Stimulated activated CD4-positive, alpha-beta T cell treated with anti-CD3 and anti-CD28 coated beads, Interleukin-4, amount 100 ng/mL, for 4 hours (primary cell): ENCODE measurements around the gene MAP3K4.

Source experiments
- DNase-seq, 2 experiments: peaks; one replicate each; pipeline ENCODE4 v3.0.0-alpha.2; 2020

MAP3K4 gene

GRCh38 chr6:161041274-161041673, 49.7 kb downstream of the MAP3K4 start:
- DNase-seq = no peak

- no peak for DNase-seq
Observed at GRCh38 chr6:161044335-161044734, 52.8 kb downstream of the MAP3K4 start.

- no peak for DNase-seq
Observed at GRCh38 chr6:161048641-161049040, 57.1 kb downstream of the MAP3K4 start.

- no peak for DNase-seq
Observed at GRCh38 chr6:161050134-161050765, 58.7 kb downstream of the MAP3K4 start.

GRCh38 chr6:161053103-161053502, 61.5 kb downstream of the MAP3K4 start:
- DNase-seq = no peak

GRCh38 chr6:161054876-161055275, 63.3 kb downstream of the MAP3K4 start:
- DNase-seq = no peak

GRCh38 chr6:161056451-161056850, 64.9 kb downstream of the MAP3K4 start:
- DNase-seq = no peak

- no peak for DNase-seq
Observed at GRCh38 chr6:161057103-161058091, 65.8 kb downstream of the MAP3K4 start.

GRCh38 chr6:161058741-161059140, 67.2 kb downstream of the MAP3K4 start:
- no peak for DNase-seq

GRCh38 chr6:161061576-161061975, 70.0 kb downstream of the MAP3K4 start:
- no peak for DNase-seq

- no peak for DNase-seq
Observed at GRCh38 chr6:161064915-161065314, 73.3 kb downstream of the MAP3K4 start.

GRCh38 chr6:161066511-161066910, 74.9 kb downstream of the MAP3K4 start:
- DNase-seq = no peak

GRCh38 chr6:161067749-161068148, 76.2 kb downstream of the MAP3K4 start:
- no peak for DNase-seq

- DNase-seq = no peak
Observed at GRCh38 chr6:161068321-161068741, 76.8 kb downstream of the MAP3K4 start.

GRCh38 chr6:161073930-161074329, 82.4 kb downstream of the MAP3K4 start:
- no peak for DNase-seq

- no peak for DNase-seq
Observed at GRCh38 chr6:161074496-161075121, 83.0 kb downstream of the MAP3K4 start.

- no peak for DNase-seq
Observed at GRCh38 chr6:161076181-161076677, 84.7 kb downstream of the MAP3K4 start.

- DNase-seq = peak; percentile 42 to 58
Observed at GRCh38 chr6:161079566-161080262, 88.1 kb downstream of the MAP3K4 start.

GRCh38 chr6:161080263-161080970, 88.8 kb downstream of the MAP3K4 start:
- DNase-seq = no peak

GRCh38 chr6:161082215-161082614, 90.6 kb downstream of the MAP3K4 start:
- DNase-seq = no peak

GRCh38 chr6:161085246-161085645, 93.7 kb downstream of the MAP3K4 start:
- DNase-seq = no peak
